ENCODE data around the gene SENP8. TPM values are rescaled to one million over a fixed set of nuclear protein-coding genes. Genes with fewer than 3 reads are reported as not detected.
"Not testable (repeated sequence)": the region's sequence is repeated elsewhere in the genome, so short reads cannot be mapped to it uniquely, and the experiment has no call there.

Gene SENP8
- total RNA-seq, 1 donor from 2014 or later: 4.8 TPM

DNA sequence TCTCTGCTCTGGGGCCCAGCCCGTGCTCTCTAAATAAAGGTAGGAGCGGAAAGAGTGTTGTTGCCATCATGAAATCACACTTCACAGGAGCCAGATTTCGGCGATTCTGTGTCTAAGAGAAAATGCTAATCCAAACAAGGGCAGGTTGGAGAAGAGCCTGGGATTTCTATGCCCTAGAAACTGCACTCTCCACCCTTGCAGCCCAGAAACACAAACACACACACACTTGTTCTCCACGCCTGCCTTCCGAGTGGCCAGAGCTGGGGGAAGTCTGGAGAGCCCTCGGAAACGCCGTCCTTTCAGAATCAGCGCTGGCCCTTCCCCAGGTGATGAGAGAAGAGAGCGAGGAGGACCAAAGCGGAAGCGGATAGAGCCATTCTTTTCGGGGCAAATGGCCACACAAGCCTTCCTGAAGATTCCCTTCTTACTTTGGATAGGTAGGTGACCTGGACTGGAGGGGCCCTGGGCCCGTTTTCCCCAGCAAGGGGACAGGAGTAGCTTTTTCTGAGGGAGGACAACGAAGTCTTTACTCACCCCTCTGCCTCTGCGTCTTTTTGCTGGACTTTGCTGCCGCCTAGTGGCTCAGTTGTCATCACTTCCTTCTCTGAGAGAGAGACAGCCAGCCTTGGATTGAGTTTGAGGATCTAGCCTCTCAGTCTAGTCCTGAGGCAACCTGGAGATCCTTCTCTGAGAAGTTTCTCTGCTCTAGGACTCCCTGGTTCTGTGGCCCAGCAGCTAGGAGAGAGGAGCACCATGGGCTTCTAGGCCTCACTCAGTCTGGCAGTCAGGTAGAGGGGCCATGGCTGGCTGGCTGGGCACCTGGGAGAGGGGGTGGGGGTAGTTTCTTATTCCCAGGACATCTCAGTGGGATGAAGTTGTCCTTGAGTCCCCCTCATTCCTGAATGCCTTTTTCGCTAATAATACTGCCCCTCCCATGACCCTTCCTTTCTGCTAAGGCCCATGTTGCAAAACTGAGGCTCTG, 37.7 kb downstream of the SENP8 start:
- peak; percentile 89 for DNase-seq (ENCODE audit: low spot score)

DNA sequence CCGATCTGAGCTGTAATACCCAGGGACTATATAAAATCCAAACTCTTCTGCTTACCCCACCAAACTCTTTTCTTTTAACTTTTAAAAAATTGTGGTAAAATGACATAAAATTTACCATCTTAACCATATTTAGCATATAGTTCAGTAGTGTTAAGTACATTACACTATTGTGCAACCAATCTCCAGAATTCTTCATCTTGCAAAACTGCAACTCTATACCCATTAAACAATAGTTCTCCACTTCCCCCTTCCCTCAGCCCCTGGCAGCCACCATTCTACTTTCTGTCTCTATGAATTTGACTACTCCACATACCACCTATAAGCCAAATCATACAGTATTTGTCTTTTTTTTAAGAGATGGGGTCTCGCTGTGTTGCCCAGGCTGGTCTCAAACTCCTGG, 38.7 kb downstream of the SENP8 start:
- DNase-seq (ENCODE audit: low spot score): no peak

DNA sequence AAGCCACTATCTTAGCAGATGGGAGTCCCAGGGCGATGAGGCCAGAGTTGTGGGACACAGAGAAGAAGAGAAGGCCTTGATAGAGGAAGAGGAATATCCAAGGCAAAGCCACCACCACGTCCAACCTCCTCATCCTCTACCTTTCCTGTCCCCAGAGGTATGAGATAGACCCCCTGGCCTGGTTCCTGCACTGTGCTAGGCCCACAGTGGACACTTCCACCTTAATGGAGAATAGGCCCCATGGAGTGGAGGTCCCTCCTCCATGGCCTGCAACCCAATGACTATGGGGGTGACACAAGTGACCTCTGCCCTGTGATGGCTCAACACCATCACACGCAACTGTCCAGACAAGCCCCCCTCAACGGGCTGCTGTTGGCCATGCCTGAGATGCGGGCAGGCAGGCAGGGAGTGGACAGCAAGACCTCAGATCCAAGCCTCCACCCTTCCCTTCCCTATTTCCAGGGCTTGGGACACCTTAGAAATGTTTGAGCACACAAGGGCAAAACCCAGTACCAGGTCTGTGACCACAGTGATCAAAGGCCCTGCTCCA, 42.6 kb downstream of the SENP8 start:
- DNase-seq (ENCODE audit: low spot score): no peak

DNA sequence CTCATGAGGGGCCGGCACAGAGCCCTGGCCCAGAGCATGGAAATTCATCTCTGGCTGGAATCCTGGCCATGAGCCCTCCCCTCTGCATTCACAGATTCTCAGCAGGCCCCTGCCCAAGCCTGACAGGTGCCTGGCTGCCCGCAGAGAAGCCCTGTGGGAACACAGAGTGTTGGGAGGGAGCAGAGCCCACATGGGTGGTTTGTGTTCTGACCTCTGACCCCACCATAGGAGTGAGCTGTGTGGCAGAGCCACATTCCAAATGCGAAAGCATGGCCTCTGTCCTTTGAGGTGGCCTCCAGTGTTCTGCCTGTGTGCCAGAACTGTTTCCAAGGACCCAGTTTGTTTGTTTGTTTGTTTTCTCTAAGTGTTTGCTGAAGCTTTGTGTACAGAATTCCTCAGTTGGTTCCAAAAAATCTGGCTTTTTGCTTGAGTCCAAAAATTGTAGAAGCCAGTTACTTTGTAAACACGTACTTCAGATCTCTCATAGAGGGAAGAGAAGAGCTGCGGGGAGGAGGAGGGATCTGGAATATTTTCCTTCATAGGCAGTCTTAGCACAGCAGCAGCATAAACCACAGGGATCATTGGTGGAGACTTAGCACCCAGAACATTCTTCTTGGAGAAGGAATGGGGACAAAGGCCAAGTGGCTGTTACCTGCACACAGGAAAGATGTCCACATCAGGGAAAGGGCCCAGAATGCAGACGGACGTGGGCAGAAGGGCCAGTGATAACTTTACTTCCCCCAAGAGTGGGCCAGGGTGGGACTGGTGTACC, 43.3 kb downstream of the SENP8 start:
- DNase-seq (ENCODE audit: low spot score): no peak

DNA sequence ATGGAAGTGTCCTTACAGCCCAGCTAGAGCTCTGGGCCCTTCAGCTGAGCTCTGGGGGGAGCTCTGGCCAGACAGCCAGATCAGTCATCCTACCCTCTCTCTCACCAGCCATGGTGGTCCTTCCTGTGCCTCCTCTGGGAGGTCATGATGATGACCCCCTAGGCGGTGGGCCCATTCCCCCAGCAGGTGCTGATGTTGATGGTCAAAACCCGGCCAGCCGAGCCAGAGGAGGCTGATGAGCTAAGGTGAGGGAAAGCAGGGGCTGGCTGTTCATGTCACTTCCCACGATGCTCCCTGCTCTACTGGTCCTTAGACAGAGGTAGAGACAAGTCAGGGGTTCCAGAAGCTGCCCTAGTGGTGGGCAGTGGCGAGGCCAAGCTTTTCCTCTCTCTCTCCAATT, 44.4 kb downstream of the SENP8 start:
- DNase-seq (ENCODE audit: low spot score): no peak

DNA sequence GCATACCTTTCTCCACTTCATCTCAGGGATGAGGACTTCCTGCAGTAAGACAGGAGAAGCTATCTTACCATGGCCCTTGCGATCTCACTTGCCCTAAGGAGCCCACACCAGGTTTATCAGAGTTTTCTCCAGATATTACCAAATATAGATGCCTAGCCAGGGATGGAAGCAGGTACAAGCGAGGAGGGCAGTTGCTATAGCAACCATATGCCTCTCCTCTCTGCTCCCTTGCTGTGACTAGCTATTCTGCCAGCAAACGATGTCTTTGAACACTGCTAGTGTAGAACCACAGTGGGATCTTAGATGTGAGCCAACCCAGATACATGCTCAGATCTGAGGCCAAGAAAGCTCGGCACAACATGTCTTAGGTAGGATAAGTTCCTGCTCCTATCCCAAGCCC, 45.5 kb downstream of the SENP8 start:
- no peak for DNase-seq (ENCODE audit: low spot score)

DNA sequence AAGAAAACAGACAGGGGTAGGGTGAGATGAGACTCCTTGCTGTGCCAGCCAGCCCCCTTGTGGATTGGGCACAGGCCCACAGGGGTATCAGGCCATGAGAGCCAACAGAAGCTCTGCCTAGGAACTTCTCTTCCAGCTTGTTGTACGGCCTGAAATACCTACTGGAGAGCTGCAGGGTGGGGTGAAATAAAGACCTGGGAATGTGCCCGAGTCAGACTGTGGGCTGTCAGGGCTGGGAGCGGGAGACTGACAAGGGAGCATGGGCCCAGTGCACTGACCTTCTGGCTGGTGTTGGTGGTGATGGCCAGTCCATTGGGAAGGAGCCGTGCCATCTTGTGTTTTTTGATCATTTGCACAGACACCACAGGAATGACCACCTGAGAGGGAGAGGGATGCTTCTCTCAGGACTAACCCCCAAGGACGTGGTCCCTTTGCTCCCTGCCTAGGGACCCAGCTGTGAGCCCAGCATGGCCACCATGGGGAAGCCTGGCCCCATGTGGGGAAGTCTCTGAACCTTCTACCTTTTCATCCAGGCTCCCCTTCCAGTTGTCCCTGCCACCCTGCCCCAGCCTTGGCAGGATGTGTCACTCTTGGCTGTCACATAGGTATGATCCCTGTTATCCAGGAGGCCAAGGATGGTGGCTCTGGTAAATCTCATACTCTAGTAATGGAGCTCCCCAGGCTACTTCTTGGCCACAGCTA, 48.7 kb downstream of the SENP8 start:
- DNase-seq (ENCODE audit: low spot score): no peak

DNA sequence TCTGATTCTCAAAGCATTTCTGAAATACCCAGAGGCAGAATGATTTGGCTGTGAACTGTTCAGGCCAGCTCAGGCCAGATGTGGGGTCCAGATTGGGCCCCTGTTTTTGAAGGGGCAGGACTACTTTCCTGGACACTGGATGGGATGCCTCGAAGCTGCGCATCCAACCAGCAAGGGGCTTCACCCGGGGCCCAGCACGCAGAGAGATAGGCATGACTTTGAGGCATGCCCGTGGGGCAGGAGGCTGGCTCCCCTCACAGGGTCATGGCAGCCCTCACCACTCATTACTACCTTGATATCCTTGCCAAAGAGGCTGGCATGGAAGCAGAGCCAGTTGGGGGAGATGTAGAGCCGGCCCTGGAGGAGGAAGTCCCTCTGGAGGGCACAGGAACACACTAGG, 49.2 kb downstream of the SENP8 start:
- no peak for DNase-seq (ENCODE audit: low spot score)

DNA sequence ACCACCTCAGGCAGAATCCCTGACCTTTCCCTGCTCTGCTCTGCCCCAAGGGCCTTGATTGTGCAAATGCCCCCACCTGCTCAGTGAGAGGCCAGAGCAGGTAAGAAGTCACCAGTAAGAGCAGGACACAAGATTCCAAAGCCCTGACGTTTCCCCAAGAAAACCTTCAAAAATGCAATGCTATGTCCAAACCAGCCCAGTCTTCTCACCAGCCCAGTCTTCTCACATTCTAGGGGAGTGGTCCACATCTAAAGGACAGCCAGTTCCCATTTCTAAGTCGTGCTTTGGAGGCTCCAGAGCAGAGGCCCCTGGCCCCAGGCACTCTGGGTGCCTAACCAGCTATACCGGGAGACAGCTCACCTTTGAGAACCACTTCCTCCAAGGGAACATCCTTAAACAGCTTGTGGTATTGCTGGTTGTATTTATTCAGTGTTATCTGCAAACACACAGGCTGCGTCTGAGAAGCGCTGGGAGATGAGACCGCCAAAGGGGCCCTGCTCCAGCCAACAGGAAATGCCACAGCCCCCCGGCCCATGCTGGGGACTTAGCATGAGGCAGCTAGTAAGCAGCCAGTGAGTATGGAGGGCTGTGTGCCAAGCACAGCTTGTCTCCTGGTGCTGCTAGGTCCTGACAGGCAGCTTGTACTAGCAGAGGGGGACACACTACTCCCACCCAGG, 50.1 kb downstream of the SENP8 start:
- no peak for DNase-seq (ENCODE audit: low spot score)

DNA sequence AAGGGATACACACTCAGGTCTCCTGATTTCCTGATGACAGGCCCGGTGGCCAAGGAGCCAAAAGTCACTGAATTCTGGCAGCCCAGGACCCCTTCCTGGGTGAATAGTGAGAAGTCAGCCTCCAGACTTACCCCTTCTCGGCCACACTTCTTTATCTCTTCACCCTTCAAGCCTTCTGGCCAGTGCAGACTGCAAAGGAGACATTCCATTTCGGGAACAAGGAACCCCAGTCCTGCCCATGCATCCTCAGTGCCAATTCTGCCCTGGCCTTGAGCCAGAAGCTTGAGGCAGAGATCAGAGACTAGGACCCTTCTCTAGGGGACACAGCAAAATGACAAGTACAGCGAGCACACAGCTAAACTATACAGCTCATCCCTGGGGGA, 50.6 kb downstream of the SENP8 start:
- DNase-seq (ENCODE audit: low spot score): no peak

DNA sequence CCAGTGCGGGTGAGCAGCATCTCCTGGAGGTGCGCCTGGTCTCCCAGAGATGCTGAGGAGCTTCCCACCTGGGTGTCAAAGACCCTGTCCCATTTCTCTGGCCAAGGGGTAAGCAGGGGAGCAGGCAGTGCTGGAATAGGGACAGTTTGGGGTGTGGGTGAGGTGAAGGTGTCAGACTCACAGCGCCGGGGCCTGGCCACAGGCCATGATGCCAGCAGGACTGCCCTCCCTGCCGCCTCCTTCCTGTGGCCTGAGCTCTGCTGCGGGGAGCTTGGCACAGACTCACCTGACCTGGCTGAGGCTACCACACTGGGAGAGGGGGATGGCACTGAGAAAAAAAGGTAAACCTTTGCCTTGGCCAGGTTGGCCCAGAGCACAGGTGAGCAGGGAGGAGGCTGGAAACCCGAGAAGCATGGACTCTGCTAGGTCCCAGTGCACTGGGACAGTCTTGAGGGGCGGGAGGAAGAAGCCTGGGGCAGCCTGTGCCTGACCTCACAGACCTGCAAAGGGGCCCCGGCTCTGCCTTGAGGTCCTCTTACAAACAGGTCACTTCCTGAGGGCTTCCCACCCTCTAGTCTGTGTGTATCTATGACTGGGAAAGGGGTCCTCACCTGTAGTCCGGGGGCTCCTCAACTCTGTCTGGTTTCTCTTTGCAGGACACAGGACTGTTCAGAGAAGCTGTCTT, 51.2 kb downstream of the SENP8 start:
- DNase-seq (ENCODE audit: low spot score): no peak

DNA sequence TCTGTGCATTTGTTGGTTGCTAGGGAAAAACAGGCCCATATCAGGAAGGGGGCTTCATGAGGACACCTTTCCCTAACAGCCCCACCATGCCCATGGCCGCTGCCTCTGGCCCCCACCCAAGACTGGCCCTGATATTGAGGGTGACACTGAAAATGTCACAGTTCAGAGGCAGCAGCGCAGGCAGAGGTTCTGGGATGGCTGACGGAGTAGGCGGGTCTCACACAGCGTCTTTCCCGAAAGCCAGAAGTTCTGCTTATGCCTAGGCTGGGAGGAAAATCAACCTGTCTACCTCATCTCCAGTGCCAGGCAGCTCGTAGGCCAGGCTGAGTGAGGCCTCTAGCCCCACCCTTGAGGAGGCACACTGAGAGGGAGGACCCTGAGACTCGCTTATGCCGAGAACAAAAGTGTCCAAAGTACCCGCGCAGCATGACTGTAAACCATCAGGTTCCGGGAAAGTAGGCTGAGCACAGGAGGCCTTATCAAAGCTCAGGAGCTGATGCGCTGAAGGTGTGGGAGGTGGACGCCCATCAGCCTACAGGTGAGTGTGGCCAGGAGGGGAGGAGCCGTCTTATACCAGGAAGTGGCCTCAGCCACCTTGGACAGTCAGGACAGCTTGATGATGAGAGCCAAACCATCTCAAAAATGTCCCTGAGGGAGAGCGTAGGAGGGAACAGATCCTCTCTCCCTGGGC, 51.9 kb downstream of the SENP8 start:
- DNase-seq (ENCODE audit: low spot score): no peak

DNA sequence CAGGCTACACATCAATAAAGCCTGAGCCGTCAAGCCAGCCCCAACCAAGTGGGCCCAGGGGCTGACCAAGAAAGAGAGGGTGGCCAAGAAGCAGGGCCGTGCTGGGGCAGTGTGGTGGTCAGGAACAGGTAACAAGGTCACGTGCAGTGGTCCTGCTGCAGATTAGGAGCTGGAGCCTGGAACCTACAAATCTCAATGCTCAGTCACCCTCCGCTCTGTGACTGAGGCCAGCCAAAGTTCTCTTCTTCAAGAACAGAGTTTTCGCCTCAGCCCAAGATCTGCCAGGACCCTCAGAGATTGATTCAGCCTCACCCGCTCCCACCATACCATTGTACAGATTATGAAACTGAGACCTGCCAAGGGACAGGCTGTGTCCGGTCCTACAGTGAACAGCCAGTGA, 52.5 kb downstream of the SENP8 start:
- no peak for DNase-seq (ENCODE audit: low spot score)

DNA sequence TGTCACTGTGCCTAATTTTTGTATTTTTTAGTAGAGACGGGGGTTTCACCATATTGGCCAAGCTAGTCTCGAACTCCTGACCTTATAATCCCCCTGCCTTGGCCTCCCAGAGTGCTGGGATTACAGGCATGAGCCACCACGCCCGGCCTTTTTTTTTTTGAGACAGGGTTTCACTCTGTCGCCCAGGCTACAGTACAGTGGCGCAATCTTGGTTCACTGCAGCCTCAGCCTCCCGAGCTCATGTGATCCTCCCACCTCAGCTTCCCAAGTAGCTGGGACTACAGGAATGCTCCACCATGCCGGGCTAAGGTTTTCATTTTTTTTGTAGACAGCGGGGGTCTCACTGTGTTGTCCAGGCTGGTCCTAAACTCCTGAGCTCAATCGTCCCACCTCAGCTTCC, 53.8 kb downstream of the SENP8 start:
- not testable (repeated sequence) for DNase-seq (ENCODE audit: low spot score)

DNA sequence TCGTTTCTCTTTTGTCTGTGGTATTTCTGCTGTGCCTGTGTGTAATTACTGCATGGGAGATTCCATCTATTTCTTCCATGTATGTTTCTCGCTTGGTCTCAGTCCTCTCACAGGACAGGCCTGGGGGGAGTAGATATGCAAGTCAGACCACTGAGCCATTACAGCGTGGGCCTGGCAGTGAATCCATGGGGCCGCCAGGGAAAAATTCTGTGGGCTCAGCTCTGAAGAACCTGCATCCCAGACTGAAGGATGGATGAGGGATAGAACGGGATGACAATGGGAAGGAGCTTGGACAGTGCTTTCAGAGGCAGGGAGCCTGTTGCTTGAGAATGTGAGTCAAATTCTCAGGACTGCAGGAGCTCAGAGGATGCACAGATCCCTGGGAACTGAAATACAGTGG, 54.6 kb downstream of the SENP8 start:
- no peak for DNase-seq (ENCODE audit: low spot score)

DNA sequence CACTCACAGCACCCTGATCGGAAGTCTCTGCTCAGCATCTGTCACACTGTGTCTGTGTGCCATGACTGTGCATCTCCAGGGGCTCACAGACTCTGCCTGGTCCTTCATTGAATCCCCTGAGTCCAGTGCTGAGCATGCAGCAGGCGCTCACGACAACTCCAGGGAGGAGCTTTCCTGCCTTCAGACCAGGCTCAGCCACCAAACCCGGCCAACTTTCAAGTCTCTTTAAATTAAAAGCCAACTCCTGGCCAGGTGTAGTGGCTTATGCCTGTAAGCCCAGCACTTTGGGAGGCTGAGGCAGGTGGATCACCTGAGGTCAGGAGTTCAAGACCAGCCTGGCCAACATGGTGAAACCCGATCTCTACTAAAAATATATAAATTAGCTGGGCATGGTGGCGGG, 55.2 kb downstream of the SENP8 start:
- DNase-seq (ENCODE audit: low spot score): no peak

DNA sequence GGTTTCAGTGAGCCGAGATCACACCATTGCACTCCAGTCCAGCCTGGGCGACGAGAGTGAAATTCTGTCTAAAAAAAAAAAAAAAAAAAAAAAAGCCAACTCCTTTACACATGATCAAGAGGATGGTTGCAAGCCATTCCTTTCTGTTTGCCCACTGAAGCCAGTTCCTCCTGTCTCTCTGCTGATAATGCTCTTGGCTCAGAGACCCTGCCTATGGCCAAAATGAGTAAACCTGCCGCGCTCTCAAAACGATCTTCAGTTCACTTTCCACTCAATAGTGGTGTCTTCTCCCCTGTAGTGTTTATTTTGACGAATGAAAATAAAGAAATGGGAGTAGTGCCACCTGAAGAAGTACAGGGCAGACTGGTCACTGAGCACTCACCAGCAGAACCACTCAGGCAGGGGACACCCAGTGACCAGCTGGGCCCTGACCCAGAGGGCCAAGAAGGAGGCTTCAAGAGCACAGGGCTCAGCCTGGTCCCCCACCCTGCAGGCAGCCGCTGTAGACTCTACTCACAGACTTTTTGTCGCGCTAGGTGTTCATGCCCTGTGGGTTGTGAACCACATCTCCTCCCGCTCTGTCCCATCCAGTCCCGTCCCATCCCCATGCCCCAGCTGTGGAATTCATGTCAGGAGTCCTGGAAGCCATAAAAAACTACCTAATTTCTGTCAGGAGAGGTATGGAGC, 55.8 kb downstream of the SENP8 start:
- no peak for DNase-seq (ENCODE audit: low spot score)

DNA sequence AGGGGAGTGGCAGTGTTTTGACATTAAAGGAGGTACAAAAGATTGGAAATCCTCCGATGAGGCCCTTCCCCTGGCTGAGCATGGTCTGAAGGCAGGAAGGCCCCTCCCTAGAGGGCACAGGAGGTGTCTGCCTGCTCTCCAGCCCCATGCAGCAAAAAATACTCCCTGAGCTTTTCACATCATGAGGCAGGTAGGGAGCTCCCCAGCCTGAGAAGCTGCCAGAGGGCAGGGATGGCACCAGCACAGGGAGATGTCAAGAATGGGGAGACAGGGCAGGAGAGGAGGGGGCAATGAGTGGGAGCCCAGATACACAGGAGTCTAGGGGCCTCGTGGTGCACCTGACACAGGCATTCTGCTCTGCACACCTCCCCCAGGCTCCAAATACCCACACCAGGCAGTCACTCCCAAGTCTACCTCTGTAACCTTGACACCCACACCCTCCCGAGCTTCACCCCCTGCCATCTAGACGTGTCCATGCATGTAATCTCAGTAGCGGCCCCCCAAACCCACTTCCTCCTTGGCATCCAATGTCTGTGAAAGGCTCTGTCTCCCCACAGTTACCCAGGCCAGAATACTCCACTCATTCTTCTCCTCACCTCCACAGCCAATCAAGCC, 56.5 kb downstream of the SENP8 start:
- no peak for DNase-seq (ENCODE audit: low spot score)

All from mucosa of gallbladder (tissue), 1 donor.